Urinary bladder (tissue), 4 donors: ENCODE data around the gene THRB. TPM values are rescaled to one million over a fixed set of nuclear protein-coding genes. Genes with fewer than 3 reads are reported as not detected.
"Not testable (repeated sequence)": the region's sequence is repeated elsewhere in the genome, so short reads cannot be mapped to it uniquely, and the experiment has no call there.

Source experiments
- DNase-seq: peaks from one replicate; pipeline ENCODE4 v3.0.0-alpha.2; 2015; ENCODE audit errors: extremely low spot score
- H3K27ac ChIP-seq: one replicate; pipeline ENCODE4 v1.5.1; 2013; ENCODE audit warnings: low read depth, mild to moderate bottlenecking, moderate library complexity
- H3K36me3 ChIP-seq: one replicate; pipeline ENCODE4 v1.6.1; 2013; ENCODE audit warnings: mild to moderate bottlenecking, moderate library complexity; ENCODE audit not compliant: insufficient read depth
- H3K4me1 ChIP-seq: one replicate; pipeline ENCODE4 v1.6.1; 2013; ENCODE audit warnings: mild to moderate bottlenecking, moderate library complexity; ENCODE audit not compliant: insufficient read depth
- H3K4me3 ChIP-seq: one replicate; pipeline ENCODE4 v1.5.1; 2013; ENCODE audit warnings: low read depth, low read length
- WGBS: extraction: QIAGEN DNeasy Blood & Tissue Kit; methylation state at CpG from one replicate; pipeline ENCODE4 v1.1.7; 2013; 5-methylcytosine and 5-hydroxymethylcytosine counted together
- polyA plus RNA-seq: library from polyadenylated mRNA; stranded (reverse); fragments of 200-250 nt; gene quantifications from one replicate; pipeline ENCODE4 v1.2.3, GENCODE V29; 2013
- total RNA-seq: library from RNA; depleted of rRNA; stranded (reverse); fragments of >200 nt; gene quantifications from one replicate; pipeline ENCODE4 v1.2.3, GENCODE V29; 2014
- donor health status: healthy with polysubstance abuse.
- donor health status: healthy.

THRB gene
- total and polyA plus RNA-seq, 2 donors: 8.3 to 14.8 TPM

DNA sequence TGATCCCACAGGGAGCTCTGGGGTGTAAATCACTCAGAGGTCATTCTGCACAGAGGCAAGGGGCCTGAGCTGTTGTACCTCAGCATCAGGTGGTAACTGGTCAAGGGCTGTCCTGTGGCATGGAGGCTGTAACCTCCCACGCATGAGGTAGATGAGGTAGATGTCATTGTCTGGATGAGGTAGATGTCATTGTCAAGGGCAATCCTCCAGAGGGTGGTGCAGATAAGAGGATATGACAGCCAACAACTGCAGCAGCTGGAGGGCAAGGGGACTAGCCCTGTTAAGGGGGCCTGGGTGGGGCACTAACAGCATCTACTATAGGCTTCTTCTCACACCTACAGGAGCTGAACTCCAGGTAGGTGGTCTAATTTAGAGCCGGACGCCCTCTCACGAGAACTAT is 55.6 kb downstream of the THRB start:
- Histone ChIP-seq H3K4me1 (no peaks in the 10 kb centered on the region), H3K27ac (no peak overlapping the region), H3K4me3 (no peak overlapping the region), H3K36me3 (no peaks in the 10 kb centered on the region)
- no peak for DNase-seq
- WGBS: 92% methylated on average over 4 of the region's 4 CpGs

DNA sequence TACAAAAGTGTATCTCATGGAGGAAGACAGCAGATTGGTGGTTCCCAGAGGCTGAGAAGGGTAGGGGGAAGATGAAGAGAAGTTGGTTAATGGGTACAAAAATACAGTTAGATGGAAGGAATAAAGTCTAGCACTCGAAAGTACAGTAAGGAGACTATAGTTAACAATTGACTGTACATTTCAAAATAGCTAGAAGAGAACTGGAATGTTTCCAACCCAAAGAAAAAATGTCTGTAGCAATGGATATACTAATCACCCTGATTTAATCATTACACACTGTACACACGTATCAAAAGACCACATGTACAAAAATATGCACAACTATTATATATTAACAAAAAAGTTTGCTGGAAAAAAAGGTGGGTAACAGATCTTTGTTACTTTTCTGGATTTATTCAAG is 57.3 kb downstream of the THRB start:
- 73% methylated on average over 2 of the region's 2 CpGs for WGBS
- no peak overlapping the region for H3K27ac ChIP-seq
- H3K4me1 ChIP-seq: no peaks in the 10 kb centered on the region
- DNase-seq: no peak
- H3K36me3 ChIP-seq: no peaks in the 10 kb centered on the region
- no peak overlapping the region for H3K4me3 ChIP-seq

DNA sequence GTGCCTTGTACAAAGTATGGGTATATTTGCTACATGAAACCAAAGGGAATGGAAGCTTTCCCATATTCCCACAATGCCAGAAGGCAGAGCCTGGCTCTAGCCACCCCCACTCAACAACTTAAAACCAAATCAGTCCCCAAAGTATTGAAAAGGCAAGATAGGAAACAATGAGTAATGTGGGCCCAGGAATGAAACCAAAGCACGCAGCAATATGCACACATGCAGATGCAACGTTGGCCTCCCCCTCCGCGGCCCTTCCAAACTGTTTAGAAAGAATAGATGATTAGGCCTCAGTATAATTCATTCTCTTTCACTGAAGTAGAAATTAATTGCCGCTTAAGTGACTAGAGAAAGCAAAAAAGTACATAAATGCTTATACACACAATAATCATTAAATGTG is 59.1 kb downstream of the THRB start:
- Histone ChIP-seq H3K27ac (no peak overlapping the region), H3K4me1 (no peaks in the 10 kb centered on the region), H3K4me3 (no peak overlapping the region), H3K36me3 (no peaks in the 10 kb centered on the region)
- 92% methylated on average over 5 of the region's 5 CpGs for WGBS
- DNase-seq: no peak

DNA sequence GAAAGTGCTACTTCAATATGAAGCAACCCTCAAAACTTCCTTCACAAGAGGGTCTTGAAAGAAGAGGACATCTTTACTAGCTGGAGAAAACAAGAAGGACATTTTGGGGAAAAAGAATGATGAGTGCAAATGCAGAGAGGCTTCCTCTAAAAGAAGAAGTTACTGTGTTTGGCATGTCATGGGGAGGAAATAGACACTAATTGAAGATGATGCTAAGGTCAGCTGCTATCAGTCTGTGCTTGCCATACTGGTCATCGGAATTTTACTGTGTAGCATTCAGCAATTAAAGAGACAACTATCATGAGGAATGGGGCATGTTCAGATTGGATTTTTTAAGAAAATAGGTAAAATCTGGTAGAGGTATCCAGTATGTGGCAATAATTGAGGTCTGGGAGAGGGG is 60.0 kb downstream of the THRB start:
- Histone ChIP-seq H3K36me3 (no peaks in the 10 kb centered on the region), H3K27ac (no peak overlapping the region), H3K4me1 (no peaks in the 10 kb centered on the region), H3K4me3 (no peak overlapping the region)
- 94% methylated on average over 1 of the region's 1 CpG for WGBS
- no peak for DNase-seq

DNA sequence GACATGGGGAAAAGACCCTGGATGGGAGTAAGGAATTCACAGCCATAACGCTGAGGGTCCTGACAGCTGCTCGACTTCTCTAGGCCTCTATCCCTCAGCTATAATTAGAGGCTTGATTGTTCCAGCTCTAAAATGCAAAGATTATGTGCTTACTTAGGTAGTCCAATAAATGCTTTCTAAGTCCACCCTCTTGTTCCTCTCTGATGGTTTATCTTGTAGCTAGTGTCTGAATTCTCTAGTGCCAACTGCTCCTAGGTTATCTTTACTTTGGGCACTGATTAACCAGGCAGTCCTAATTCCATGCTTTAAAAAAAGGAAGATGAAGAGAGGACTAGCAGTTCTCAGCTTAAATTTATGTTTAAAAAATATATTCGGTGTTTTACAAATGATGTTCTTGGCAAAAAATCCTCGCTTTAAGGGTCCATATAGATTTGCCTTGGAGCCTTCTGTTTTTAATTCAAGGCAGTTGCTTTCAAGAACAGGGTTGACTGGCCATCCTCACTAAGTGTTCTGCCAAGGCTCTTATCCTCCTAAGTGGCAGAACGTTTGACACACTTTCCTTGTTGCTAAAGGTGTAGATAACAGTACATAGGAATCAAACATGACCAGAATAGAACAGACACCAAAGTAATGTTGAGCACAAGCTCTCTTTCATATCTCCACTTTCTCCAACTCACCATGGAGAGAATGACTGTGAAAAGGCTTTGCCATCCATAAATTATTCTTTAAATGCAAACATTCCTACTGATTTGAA is 60.6 kb downstream of the THRB start:
- no peak for DNase-seq
- Histone ChIP-seq H3K4me3 (no peak overlapping the region), H3K36me3 (no peaks in the 10 kb centered on the region), H3K27ac (no peak overlapping the region), H3K4me1 (no peaks in the 10 kb centered on the region)
- WGBS: 69% methylated on average over 5 of the region's 5 CpGs

DNA sequence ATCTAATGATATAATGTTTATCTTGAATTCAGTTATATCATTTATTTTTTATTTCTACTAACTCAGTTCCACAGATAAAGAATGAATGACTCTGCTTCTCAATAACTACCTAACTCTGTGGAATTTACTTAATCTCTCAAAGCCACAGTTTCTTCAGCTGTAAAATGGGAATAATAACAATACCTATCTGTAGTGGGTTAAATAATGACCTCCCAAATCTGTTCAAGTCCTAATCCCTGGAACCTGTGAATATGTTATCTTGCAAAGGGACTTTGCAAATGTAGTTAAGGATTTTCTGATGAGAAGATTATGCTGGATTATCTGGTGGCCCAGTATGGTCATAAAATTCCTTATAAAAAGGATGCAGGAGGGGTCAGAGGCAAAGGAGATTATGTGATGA is 61.7 kb downstream of the THRB start:
- Histone ChIP-seq H3K4me3 (no peak overlapping the region), H3K27ac (no peak overlapping the region), H3K36me3 (no peaks in the 10 kb centered on the region), H3K4me1 (no peaks in the 10 kb centered on the region)
- no peak for DNase-seq

DNA sequence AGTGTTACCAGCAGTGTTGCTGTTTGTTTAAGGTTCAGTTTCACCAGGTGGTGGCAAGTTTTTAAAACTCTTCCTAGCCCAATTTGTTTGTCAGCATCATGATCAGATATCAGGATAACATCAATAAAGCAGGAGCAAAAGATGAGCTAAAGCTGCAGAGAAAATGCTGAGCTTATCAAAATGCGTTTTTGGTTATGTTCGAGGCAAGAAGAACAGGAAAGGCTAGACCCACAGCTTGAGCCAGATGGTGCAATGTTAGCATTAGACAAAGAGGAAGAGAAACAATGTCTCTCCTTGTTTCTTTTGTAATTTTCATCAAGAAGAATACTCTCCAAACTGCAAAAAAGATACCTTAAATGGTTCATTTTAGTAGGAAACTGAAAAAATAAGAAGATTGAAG is 66.2 kb downstream of the THRB start:
- no peaks in the 10 kb centered on the region for H3K36me3 ChIP-seq
- H3K4me1 ChIP-seq: no peaks in the 10 kb centered on the region
- no peak for DNase-seq
- H3K4me3 ChIP-seq: no peak overlapping the region
- whole genome bisulfite sequencing: 56% methylated on average over 2 of the region's 2 CpGs
- no peak overlapping the region for H3K27ac ChIP-seq

DNA sequence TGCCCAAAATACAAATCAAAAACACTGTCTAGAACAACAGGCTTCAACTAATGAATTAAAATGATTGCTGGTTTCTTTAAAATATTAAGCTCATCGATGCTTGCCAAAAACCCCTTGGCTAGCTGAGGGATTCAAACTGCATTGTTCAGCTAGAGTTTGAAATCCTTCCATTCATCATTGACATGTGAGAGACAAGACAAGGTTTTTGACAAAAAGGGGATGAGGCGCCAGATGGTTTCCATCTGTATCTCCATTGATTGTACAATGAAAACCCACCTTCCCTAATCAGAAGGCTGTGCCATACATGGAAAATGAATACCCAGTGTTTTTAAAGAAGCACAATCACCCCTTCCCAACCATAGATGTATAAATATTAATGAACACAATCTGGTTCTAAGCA is 67.8 kb downstream of the THRB start:
- 93% methylated on average over 2 of the region's 2 CpGs for WGBS
- Histone ChIP-seq H3K27ac (no peak overlapping the region), H3K36me3 (no peaks in the 10 kb centered on the region), H3K4me1 (no peaks in the 10 kb centered on the region), H3K4me3 (no peak overlapping the region)
- DNase-seq: no peak

DNA sequence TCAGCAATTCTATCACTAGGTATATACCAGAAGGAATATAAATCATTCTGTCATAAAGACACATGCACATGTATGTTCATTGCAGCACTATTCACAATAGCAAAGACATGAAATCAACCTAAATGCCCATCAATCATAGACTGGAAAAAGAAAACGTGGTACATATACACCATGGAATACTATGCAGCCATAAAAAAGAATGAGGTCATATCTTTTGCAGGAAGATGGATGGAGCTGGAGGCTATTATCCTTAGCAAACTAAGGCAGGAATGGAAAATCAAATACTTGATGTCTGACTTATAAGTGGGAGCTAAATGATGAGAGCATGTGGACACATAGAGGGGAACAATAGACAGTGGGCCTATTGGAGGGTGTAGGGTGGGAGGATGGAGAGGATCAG is 73.8 kb downstream of the THRB start:
- H3K4me1 ChIP-seq, H3K4me3 ChIP-seq, H3K36me3 ChIP-seq, DNase-seq, H3K27ac ChIP-seq: not testable (repeated sequence)
- 89% methylated on average over 1 of the region's 1 CpG for WGBS

DNA sequence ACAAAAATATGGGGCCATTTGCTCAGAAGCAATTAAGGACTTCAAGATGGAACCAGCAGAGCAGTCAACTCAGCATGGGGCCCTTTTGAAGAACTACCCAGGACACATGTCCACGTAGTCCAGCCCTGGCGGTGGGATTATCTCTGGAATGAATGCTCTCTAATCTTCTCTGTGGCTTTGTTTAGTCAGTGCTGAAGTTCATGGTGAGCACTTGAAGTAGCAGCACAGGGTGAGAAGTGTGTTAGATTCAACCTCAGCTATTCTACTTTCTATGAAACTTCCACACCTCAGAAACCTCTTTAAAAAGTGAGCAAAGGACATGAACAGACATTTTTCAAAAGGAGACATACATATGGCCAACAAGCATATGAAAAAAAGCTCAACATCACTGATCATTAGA is 74.4 kb downstream of the THRB start:
- Histone ChIP-seq H3K27ac (no peak overlapping the region), H3K4me1 (no peaks in the 10 kb centered on the region), H3K4me3 (no peak overlapping the region), H3K36me3 (no peaks in the 10 kb centered on the region)
- 87% methylated on average over 2 of the region's 2 CpGs for WGBS
- DNase-seq: no peak

DNA sequence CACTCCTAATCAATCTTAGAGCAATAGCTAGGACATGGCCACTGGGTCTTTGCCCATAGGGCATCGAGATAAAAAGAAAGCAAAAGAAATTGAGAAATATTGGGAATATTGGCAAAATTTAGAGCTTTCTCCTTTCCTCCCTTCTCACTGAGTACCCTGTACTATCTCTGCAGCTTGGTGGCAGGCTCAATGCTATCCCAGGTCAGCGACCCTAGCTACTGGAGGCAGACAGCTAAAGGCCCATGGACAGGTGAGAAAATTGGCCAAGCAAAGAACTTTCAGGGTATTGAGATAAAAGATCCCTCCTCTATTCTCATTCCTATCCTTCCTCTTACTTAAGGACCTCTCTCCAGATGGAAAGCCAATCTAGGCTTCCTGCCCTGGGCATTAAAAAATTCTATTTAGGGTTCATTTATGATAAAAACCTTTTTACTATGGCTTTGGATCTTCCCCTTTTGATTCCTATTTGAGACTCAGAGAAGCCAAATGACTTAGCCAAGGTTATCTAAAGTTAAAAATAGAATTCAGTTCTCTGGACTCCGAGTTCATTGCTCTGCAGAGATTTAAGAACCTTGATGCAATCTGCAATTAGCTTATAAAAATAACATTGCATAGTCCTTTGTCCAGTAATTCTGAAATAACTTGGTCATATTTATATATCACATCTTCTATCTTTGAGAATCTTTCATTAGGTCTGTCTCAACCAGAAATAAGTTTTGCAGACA is 75.4 kb downstream of the THRB start:
- H3K36me3 ChIP-seq: no peaks in the 10 kb centered on the region
- 83% methylated on average over 3 of the region's 3 CpGs for WGBS

DNA sequence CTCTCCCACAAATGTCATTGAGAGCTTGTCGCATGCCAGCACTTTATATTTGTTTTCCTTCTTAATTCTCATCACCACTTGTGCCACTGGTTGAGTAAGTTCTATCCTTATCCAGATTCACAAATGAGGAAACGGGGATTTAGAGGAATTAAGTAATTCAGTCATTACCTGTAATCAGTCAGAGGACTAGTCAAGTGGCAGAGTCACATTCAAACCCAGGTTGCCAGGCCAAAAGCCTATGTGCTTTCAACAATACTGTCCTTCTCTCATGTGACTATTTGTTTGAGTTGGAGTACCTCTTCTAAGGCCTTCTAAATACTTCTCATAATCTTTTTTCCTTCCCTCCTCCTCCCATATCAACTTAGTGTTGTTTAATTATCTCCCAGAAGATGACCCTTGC is 76.9 kb downstream of the THRB start:
- Histone ChIP-seq H3K27ac (no peak overlapping the region), H3K4me1 (no peaks in the 10 kb centered on the region), H3K4me3 (no peak overlapping the region), H3K36me3 (no peaks in the 10 kb centered on the region)
- DNase-seq: no peak
- 90% methylated on average over 2 of the region's 2 CpGs for WGBS

More for the DNA sequence above, 75.4 kb downstream of the THRB start:
- H3K4me3 ChIP-seq: no peak overlapping the region
- no peak overlapping the region for H3K27ac ChIP-seq
- no peaks in the 10 kb centered on the region for H3K4me1 ChIP-seq
- DNase-seq: no peak

DNA sequence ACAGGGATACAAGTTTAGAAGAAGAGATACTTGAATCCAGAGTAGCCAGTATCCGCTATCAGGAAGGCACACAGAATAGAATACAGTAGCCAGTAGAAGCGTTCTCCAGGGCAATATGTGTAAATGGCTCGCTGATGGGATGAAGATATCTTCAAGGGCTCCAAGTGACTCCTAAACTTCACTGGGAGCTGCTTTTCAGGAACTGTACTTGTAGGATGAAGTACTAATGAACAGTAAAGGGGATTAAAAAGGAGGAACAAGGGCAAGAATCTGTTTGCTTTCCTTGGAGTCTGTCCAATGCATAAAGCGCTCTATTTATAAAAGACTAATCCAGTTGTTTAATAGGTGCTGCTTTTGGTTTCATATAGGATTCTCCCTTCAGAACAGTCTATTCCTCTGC is 78.4 kb downstream of the THRB start:
- WGBS: 66% methylated on average over 4 of the region's 4 CpGs
- Histone ChIP-seq H3K36me3 (no peaks in the 10 kb centered on the region), H3K27ac (no peak overlapping the region), H3K4me3 (no peak overlapping the region), H3K4me1 (no peaks in the 10 kb centered on the region)
- no peak for DNase-seq

DNA sequence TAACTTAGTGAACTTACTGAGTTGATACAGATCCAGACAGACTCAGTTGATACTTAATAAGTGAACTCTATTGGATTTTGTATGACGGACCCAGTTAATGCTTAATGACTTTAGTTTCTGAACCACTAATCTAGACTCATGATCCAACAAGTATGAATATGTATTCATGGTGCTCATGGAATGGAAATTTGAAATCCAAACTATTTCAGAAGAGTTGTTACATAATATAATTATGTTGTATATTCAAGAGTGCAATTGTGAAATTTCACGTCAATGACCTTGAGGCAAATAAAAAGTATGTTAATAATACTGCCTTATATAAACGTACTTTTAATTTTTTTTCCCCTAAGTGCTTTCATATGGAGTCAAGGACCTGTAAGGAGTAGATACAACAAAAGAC is 78.8 kb downstream of the THRB start:
- Histone ChIP-seq H3K4me3 (no peak overlapping the region), H3K36me3 (no peaks in the 10 kb centered on the region), H3K27ac (no peak overlapping the region), H3K4me1 (no peaks in the 10 kb centered on the region)
- DNase-seq: no peak
- 81% methylated on average over 3 of the region's 3 CpGs for WGBS
